ENCODE data around the gene GRM7.
A peak's percentile ranks its signal among the peaks of the same experiment; 100 is the strongest.

Gene GRM7

GRCh38 chr3:7241584-7242302, 380.8 kb downstream of the GRM7 start:
- H3K4me3 ChIP-seq (ENCODE audit: low read depth, low read length), result no peak overlapping the region
- no peak for TF ChIP-seq CTCF (IDR thresholded peaks at IDR 0.05; ENCODE audit: low read depth, low read length, missing control alignments)
- DNase-seq (ENCODE audit: low read depth), result peak; percentile 53
- in situ Hi-C loops (cut with HindIII; ENCODE audit: low sequenced_read_pairs), result no loop called here

- in situ Hi-C loops (cut with HindIII; ENCODE audit: low sequenced_read_pairs), result no loop called here
- DNase-seq (ENCODE audit: low read depth), result no peak
- H3K4me3 ChIP-seq (ENCODE audit: low read depth, low read length), result no peak overlapping the region
- no peak for TF ChIP-seq CTCF (IDR thresholded peaks at IDR 0.05; ENCODE audit: low read depth, low read length, missing control alignments)
These were observed 381.4 kb downstream of the GRM7 start for GRCh38 chr3:7242303-7242635.

- TF ChIP-seq CTCF (IDR thresholded peaks at IDR 0.05; ENCODE audit: low read depth, low read length, missing control alignments), result no peak
- no peak overlapping the region for H3K4me3 ChIP-seq (ENCODE audit: low read depth, low read length)
- DNase-seq (ENCODE audit: low read depth), result no peak
- in situ Hi-C loops (cut with HindIII; ENCODE audit: low sequenced_read_pairs), result no loop called here
These were observed 388.7 kb downstream of the GRM7 start for GRCh38 chr3:7249493-7250076.

- DNase-seq (ENCODE audit: low read depth), result no peak
- no peak for TF ChIP-seq CTCF (IDR thresholded peaks at IDR 0.05; ENCODE audit: low read depth, low read length, missing control alignments)
- no peak overlapping the region for H3K4me3 ChIP-seq (ENCODE audit: low read depth, low read length)
- in situ Hi-C loops (cut with HindIII; ENCODE audit: low sequenced_read_pairs), result no loop called here
These were observed 393.3 kb downstream of the GRM7 start for GRCh38 chr3:7254251-7254650.

GRCh38 chr3:7260975-7261374, 400.1 kb downstream of the GRM7 start:
- no peak for TF ChIP-seq CTCF (IDR thresholded peaks at IDR 0.05; ENCODE audit: low read depth, low read length, missing control alignments)
- in situ Hi-C loops (cut with HindIII; ENCODE audit: low sequenced_read_pairs), result no loop called here
- no peak overlapping the region for H3K4me3 ChIP-seq (ENCODE audit: low read depth, low read length)
- DNase-seq (ENCODE audit: low read depth), result no peak

- DNase-seq (ENCODE audit: low read depth), result no peak
- TF ChIP-seq CTCF (IDR thresholded peaks at IDR 0.05; ENCODE audit: low read depth, low read length, missing control alignments), result no peak
- in situ Hi-C loops (cut with HindIII; ENCODE audit: low sequenced_read_pairs), result no loop called here
- no peak overlapping the region for H3K4me3 ChIP-seq (ENCODE audit: low read depth, low read length)
These were observed 402.7 kb downstream of the GRM7 start for GRCh38 chr3:7263347-7264195.
